ENCODE results near the gene EPHA6. TPM values are rescaled to one million over a fixed set of nuclear protein-coding genes. Genes with fewer than 3 reads are reported as not detected.

Gene EPHA6
- total RNA-seq, 1 experiment from 2014 or later = 1.1 TPM

- H3K27me3 Mint-ChIP-seq (ENCODE audit: unreplicated experiment) = no peaks in the 10 kb centered on the region
- BruUV-seq (replicated peaks) = TSS peak; percentile 37
- peaks cover 14% of the 10 kb centered on the region for H3K36me3 Mint-ChIP-seq (ENCODE audit: insufficient read depth, unreplicated experiment)
- no peak for DNase-seq
- no peaks in the 10 kb centered on the region for H3K9me3 Mint-ChIP-seq (ENCODE audit: low read depth, unreplicated experiment)
- CTCF ChIA-PET = interaction anchor here (1.1 to 1.3 kb wide), 2 partner anchors 22 to 46 kb away, joined by 3 to 4 read pairs; no protein-coding TSS in a partner anchor
- TF ChIP-seq, protein P1, sequence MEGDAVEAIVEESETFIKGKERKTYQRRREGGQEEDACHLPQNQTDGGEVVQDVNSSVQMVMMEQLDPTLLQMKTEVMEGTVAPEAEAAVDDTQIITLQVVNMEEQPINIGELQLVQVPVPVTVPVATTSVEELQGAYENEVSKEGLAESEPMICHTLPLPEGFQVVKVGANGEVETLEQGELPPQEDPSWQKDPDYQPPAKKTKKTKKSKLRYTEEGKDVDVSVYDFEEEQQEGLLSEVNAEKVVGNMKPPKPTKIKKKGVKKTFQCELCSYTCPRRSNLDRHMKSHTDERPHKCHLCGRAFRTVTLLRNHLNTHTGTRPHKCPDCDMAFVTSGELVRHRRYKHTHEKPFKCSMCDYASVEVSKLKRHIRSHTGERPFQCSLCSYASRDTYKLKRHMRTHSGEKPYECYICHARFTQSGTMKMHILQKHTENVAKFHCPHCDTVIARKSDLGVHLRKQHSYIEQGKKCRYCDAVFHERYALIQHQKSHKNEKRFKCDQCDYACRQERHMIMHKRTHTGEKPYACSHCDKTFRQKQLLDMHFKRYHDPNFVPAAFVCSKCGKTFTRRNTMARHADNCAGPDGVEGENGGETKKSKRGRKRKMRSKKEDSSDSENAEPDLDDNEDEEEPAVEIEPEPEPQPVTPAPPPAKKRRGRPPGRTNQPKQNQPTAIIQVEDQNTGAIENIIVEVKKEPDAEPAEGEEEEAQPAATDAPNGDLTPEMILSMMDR (IDR thresholded peaks at IDR 0.05; ENCODE audit: unreplicated experiment) = no peak
- no peak overlapping the region for H3K27ac Mint-ChIP-seq (ENCODE audit: unreplicated experiment)
- intact Hi-C loops (cut with micrococcal nuclease; ENCODE audit: unreplicated experiment) = no loop called here
- peaks cover 8% of the 10 kb centered on the region for H3K4me1 Mint-ChIP-seq (ENCODE audit: low read depth, unreplicated experiment)
- peak overlapping the region; percentile 87 for H3K4me3 Mint-ChIP-seq (ENCODE audit: low read depth, unreplicated experiment)
These were observed 950.9 kb downstream of the EPHA6 start for GRCh38 chr3:97765336-97765735.

DNA sequence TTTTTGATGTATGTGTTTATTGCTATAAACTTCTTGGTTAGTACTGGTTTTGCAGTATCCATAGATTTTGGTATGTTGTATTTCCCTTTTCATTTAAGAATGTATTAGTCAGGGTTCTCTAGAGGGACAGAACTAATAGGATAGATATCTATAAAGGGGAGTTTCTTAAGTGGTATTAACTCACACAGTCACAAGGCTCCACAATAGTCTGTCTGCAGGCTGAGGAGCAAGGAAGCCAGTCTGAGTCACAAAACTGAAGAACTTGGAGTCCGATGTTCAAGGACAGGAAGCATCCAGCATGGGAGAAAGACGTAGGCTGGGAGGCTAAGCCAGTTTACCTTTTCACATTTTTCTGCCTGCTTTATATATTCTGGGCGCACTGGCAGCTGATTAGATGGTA is 958.5 kb downstream of the EPHA6 start:
- Mint-ChIP-seq H3K4me3 (ENCODE audit: low read depth, unreplicated experiment) (no peak overlapping the region), H3K9me3 (ENCODE audit: low read depth, unreplicated experiment) (no peaks in the 10 kb centered on the region), H3K27ac (ENCODE audit: unreplicated experiment) (no peak overlapping the region), H3K36me3 (ENCODE audit: insufficient read depth, unreplicated experiment) (no peaks in the 10 kb centered on the region), H3K4me1 (ENCODE audit: low read depth, unreplicated experiment) (no peaks in the 10 kb centered on the region), H3K27me3 (ENCODE audit: unreplicated experiment) (no peaks in the 10 kb centered on the region)
- CTCF ChIA-PET = no interaction called here
- intact Hi-C loops (cut with micrococcal nuclease; ENCODE audit: unreplicated experiment) = no loop called here
- no TSS peak for BruUV-seq (replicated peaks)
- TF ChIP-seq, protein P1 (IDR thresholded peaks at IDR 0.05; ENCODE audit: unreplicated experiment) = no peak
- DNase-seq = no peak

- no peaks in the 10 kb centered on the region for H3K9me3 Mint-ChIP-seq (ENCODE audit: low read depth, unreplicated experiment)
- DNase-seq = no peak
- no peaks in the 10 kb centered on the region for H3K4me1 Mint-ChIP-seq (ENCODE audit: low read depth, unreplicated experiment)
- H3K36me3 Mint-ChIP-seq (ENCODE audit: insufficient read depth, unreplicated experiment) = no peaks in the 10 kb centered on the region
- no TSS peak for BruUV-seq (replicated peaks)
- no peak overlapping the region for H3K4me3 Mint-ChIP-seq (ENCODE audit: low read depth, unreplicated experiment)
- H3K27ac Mint-ChIP-seq (ENCODE audit: unreplicated experiment) = no peak overlapping the region
- CTCF ChIA-PET = no interaction called here
- intact Hi-C loops (cut with micrococcal nuclease; ENCODE audit: unreplicated experiment) = no loop called here
- TF ChIP-seq, protein P1 (IDR thresholded peaks at IDR 0.05; ENCODE audit: unreplicated experiment) = no peak
- H3K27me3 Mint-ChIP-seq (ENCODE audit: unreplicated experiment) = no peaks in the 10 kb centered on the region
These were observed 963.8 kb downstream of the EPHA6 start for GRCh38 chr3:97778152-97778551.

DNA sequence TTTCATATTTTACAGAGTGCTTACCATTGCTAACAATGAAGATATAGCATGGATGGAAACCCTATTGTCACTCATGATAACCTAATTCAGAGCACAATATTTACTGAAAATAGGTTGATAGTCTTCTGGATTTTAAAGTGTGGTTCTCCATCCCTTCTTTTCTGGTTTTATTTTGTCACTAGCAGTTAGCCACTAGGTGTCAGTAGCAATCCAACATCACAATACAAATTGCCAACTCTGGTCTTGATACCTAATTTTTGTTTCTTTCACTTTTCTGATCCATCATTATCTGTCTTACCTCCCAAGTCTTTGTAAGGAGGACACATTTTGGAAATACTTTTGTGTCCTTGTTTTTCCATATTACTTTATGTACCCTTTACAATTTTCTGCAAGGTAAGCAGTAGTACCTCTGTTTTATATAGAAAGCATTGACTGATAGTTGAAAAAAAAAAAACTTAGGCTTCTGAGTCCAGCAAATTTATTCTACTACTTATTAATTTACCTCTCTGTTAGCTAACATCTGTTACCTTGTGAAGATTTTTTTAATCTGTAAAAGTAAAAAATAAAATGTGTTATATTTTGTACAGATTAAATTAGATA is 979.1 kb downstream of the EPHA6 start:
- no peak overlapping the region for H3K27ac Mint-ChIP-seq (ENCODE audit: unreplicated experiment)
- no peaks in the 10 kb centered on the region for H3K36me3 Mint-ChIP-seq (ENCODE audit: insufficient read depth, unreplicated experiment)
- TF ChIP-seq, protein P1 (IDR thresholded peaks at IDR 0.05; ENCODE audit: unreplicated experiment) = peak; percentile 37
- intact Hi-C loops (cut with micrococcal nuclease; ENCODE audit: unreplicated experiment) = loop anchor here (1.0 to 10.0 kb wide), 3 partner anchors 151 to 234 kb away; no protein-coding TSS in a partner anchor
- H3K4me3 Mint-ChIP-seq (ENCODE audit: low read depth, unreplicated experiment) = no peak overlapping the region
- no peaks in the 10 kb centered on the region for H3K27me3 Mint-ChIP-seq (ENCODE audit: unreplicated experiment)
- no peaks in the 10 kb centered on the region for H3K9me3 Mint-ChIP-seq (ENCODE audit: low read depth, unreplicated experiment)
- CTCF ChIA-PET = no interaction called here
- peak; percentile 22 for DNase-seq
- BruUV-seq (replicated peaks) = no TSS peak
- H3K4me1 Mint-ChIP-seq (ENCODE audit: low read depth, unreplicated experiment) = no peaks in the 10 kb centered on the region

Measured in Calu3 (cell line).